Embryonic facial prominence (tissue), 1 donor: ENCODE data around the gene ZNF462.

Experiments
- DNase-seq: peaks from one replicate; pipeline ENCODE4 v3.0.0-alpha.2; 2016; ENCODE audit errors: extremely low spot score

Gene ZNF462

DNA sequence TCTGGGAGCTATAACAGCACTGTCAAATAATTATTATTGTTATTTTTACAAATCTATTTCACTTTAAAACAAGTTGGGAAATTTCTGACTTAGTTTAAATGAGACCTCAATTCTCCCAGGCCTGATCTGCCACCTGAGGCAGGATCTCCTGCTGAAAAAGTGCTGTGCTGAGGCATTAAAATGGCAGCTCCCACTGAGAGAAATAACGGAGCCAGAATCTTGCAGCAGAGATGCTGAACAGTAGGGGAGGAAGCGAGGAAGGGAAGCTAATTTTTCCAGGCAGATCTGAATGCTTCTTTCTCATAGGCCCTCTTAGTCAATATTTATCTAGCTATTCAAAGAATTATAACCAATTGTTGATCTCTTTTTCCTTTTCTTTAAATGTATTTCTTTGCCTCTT lies 196.3 kb downstream of the ZNF462 start:
- no peak for DNase-seq

DNA sequence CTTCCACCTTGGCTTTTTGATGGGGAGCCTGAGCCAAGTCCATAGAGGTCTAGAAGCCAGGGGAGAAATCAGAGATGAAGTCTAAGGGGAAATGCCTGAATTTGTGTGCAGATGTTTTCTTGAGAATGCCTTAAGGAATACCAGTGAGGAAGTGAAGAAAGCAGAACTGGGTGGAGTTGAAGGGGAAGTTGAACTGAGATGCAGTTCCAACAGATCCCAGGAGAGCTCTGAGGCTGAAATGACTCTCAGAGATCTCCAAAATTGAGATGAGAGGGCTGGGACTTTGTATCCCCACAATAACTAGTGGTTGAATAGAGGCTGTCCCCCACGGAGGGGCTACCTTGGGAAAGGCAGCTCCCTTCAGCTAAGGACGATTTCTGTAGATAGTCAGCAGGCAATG lies 197.1 kb downstream of the ZNF462 start:
- no peak for DNase-seq
